Endothelial cell of umbilical vein (primary cell): ENCODE data around the gene LONP1. TPM values are rescaled to one million over a fixed set of nuclear protein-coding genes. Genes with fewer than 3 reads are reported as not detected.

Experiments used
- BruUV-seq: library from RNA; stranded (reverse); fragments of 400-500 nt; replicated peaks from 2 replicates; lab custom pipeline; 2021; lab: Mats Ljungman, UMichigan
- CTCF ChIA-PET: fragments of 300-600, 350-600 bp; sonication (Branson Sonifier 250); formaldehyde crosslinking; loops from one replicate; lab custom pipeline; 2021; ENCODE audit warnings: antibody characterized with exemption, inconsistent platforms; lab: Charles Lee
- POLR2A ChIA-PET: fragments of 300-600, 350-600 bp; sonication (Branson Sonifier 250); formaldehyde crosslinking; loops from one replicate; lab custom pipeline; 2021; ENCODE audit warnings: antibody characterized with exemption, inconsistent platforms; lab: Charles Lee
- DNase-seq: peaks from one replicate; pipeline ENCODE4 v3.0.0-alpha.2; 2011; ENCODE audit warnings: low read depth, low spot score
- FAIRE-seq: peaks from 2 replicates; lab custom pipeline; 2011; peaks lifted over from hg19 to GRCh38; lab: Jason Lieb, UNC
- H2AFZ ChIP-seq: 2 replicates; pipeline ENCODE4 v1.6.0; 2012; ENCODE audit warnings: low read depth, low read length, control low read depth, inconsistent platforms
- H3K27ac ChIP-seq: 2 replicates; pipeline ENCODE4 v1.5.1; 2011; ENCODE audit warnings: low read depth, mild to moderate bottlenecking, control low read depth, low read length, moderate library complexity; ENCODE audit not compliant: insufficient read depth
- H3K27me3 ChIP-seq, 2 experiments: 2 replicates each; pipeline versions ENCODE4 v1.6.0 to v1.6.1; 2011; ENCODE audit warnings: low read length in 2 of 2, mixed read lengths in 1 of 2; ENCODE audit not compliant: control insufficient read depth in 2 of 2, insufficient read depth in 2 of 2
- H3K36me3 ChIP-seq, 2 experiments: 2 replicates in 1 of 2; 3 replicates in 1 of 2; pipeline ENCODE4 v1.5.1; 2011; ENCODE audit warnings: low read length in 2 of 2, mild to moderate bottlenecking in 1 of 2, moderate library complexity in 1 of 2; ENCODE audit not compliant: control insufficient read depth in 2 of 2, insufficient read depth in 2 of 2; ENCODE audit errors: extremely low read depth in 1 of 2
- H3K4me1 ChIP-seq: 3 replicates; pipeline ENCODE4 v1.5.1; 2011; ENCODE audit warnings: mild to moderate bottlenecking, low read length; ENCODE audit not compliant: control insufficient read depth, insufficient read depth; ENCODE audit errors: extremely low read depth
- H3K4me2 ChIP-seq: 2 replicates; pipeline ENCODE4 v1.6.1; 2011; ENCODE audit warnings: low read length, control low read depth, mixed read lengths; ENCODE audit not compliant: insufficient read depth
- H3K4me3 ChIP-seq, 3 experiments: fragments of 200-600 bp in 1 of 3; sonication (generic), shearing (Covaris generic) in 1 of 3; replicated peaks in 1 of 3; 2 replicates each; pipeline ENCODE4 v1.5.1; 2011 to 2016; ENCODE audit warnings: control low read depth in 3 of 3, low read length in 3 of 3, mild to moderate bottlenecking in 2 of 3, inconsistent platforms in 1 of 3, low read depth in 1 of 3, moderate library complexity in 1 of 3; ENCODE audit not compliant: insufficient read depth in 1 of 3
- H3K79me2 ChIP-seq: 2 replicates; pipeline ENCODE4 v1.6.0; 2012; ENCODE audit warnings: low read length, inconsistent platforms; ENCODE audit not compliant: control insufficient read depth, insufficient read depth
- H3K9ac ChIP-seq: replicated peaks from 2 replicates; pipeline ENCODE3; 2011; ENCODE audit warnings: low read length, control low read depth; ENCODE audit not compliant: insufficient read depth; ENCODE audit errors: extremely low read depth
- H3K9me1 ChIP-seq: replicated peaks from 3 replicates; pipeline ENCODE4 v1.6.0; 2011; ENCODE audit warnings: mild to moderate bottlenecking, low read length; ENCODE audit not compliant: control insufficient read depth, insufficient read depth; ENCODE audit errors: extremely low read depth
- H3K9me3 ChIP-seq: replicated peaks from 2 replicates; pipeline ENCODE4 v1.5.1; 2012; ENCODE audit warnings: low read length, inconsistent platforms; ENCODE audit not compliant: control insufficient read depth, insufficient read depth
- H4K20me1 ChIP-seq: replicated peaks from 2 replicates; pipeline ENCODE3; 2011; ENCODE audit warnings: mild to moderate bottlenecking, low read length; ENCODE audit not compliant: control insufficient read depth, insufficient read depth; ENCODE audit errors: extremely low read depth
- EZH2 ChIP-seq: IDR thresholded peaks from 2 replicates; pipeline ENCODE4 v1.6.1; 2012; ENCODE audit warnings: borderline replicate concordance, low read depth, mild to moderate bottlenecking, moderate library complexity, low read length, inconsistent platforms; ENCODE audit not compliant: severe bottlenecking
- FOS ChIP-seq: IDR thresholded peaks from 2 replicates; pipeline ENCODE4 v1.6.1; 2011; ENCODE audit warnings: mild to moderate bottlenecking, low read length, moderate library complexity, borderline replicate concordance; ENCODE audit not compliant: insufficient read depth
- GATA2 ChIP-seq: IDR thresholded peaks from 2 replicates; pipeline ENCODE4 v1.7.0; 2011; ENCODE audit warnings: low read depth, mild to moderate bottlenecking, moderate library complexity, mixed read lengths, low read length; ENCODE audit not compliant: insufficient read length, insufficient read depth
- JUN ChIP-seq: IDR thresholded peaks from 2 replicates; pipeline ENCODE4 v1.6.1; 2011; ENCODE audit warnings: borderline replicate concordance, low read depth; ENCODE audit not compliant: insufficient read length, insufficient read depth
- MYC ChIP-seq: IDR thresholded peaks from one replicate; pipeline ENCODE4 v1.6.1; 2011; ENCODE audit warnings: mild to moderate bottlenecking, low read depth, low read length
- POLR2A ChIP-seq: IDR thresholded peaks from 2 replicates; pipeline ENCODE4 v1.6.1; 2012; ENCODE audit warnings: low read depth, mild to moderate bottlenecking, control low read depth, low read length
- POLR2AphosphoS5 ChIP-seq: IDR thresholded peaks from 2 replicates; pipeline ENCODE4 v1.6.1; 2012; ENCODE audit warnings: low read depth, mild to moderate bottlenecking, control low read depth, low read length, moderate library complexity; ENCODE audit not compliant: insufficient read depth
- dilution Hi-C: fragments of 300-500 bp; cut with MboI; formaldehyde crosslinking; loops from one replicate; pipeline ENCODE4 v1.15.0; 2019; ENCODE audit warnings: low sequenced_read_pairs; ENCODE audit not compliant: extremely low pct_ligation_motif_present
- intact Hi-C: fragments of 100-400 bp; cut with micrococcal nuclease; formaldehyde crosslinking; loops from one replicate; pipeline ENCODE4 v1.10.0; 2022
- polyA plus RNA-seq, 4 experiments: library from polyadenylated mRNA; depleted of rRNA in 3 of 4; stranded (reverse) in 3 of 4; unstranded in 1 of 4; fragments of >200 nt; gene quantifications; 2 replicates each; pipeline versions ENCODE4 v1.2.1 to v1.2.3, GENCODE V29; 2011 to 2012; ENCODE audit warnings: missing spikeins in 1 of 4
- total RNA-seq: library from RNA; stranded (reverse); gene quantifications from 2 replicates; pipeline ENCODE4 v1.2.3, GENCODE V29; 2021
- TF ChIP-seq, protein P1 (sequence below): IDR thresholded peaks from 2 replicates; pipeline ENCODE4 v1.6.1; 2011; ENCODE audit not compliant: insufficient read depth, insufficient read length
- TF ChIP-seq, protein P2 (sequence below), 2 donors: IDR thresholded peaks; 1 replicate in 1 of 2; 2 replicates in 1 of 2; pipeline ENCODE4 v1.5.1; 2011; ENCODE audit warnings: low read length in 2 of 2, mild to moderate bottlenecking in 2 of 2, moderate library complexity in 2 of 2, control low read depth in 1 of 2, inconsistent platforms in 1 of 2, low read depth in 1 of 2; ENCODE audit not compliant: insufficient read depth in 1 of 2; ENCODE audit errors: extremely low read depth in 1 of 2

LONP1 gene
- total and polyA plus RNA-seq, 2 donors (not counting 3 experiments of a cell fraction or from before 2014, with no cell fraction given), result 70.0 to 95.7 TPM

- FAIRE-seq (no peak), DNase-seq (no peak)
- BruUV-seq, result no TSS peak
- Histone ChIP-seq H3K4me2 (no peak overlapping the region), H3K9ac (no peak overlapping the region), H3K36me3 (peaks cover 0 to 7% of the 10 kb centered on the region in 2 experiments), H3K9me1 (no peaks in the 10 kb centered on the region), H3K79me2 (peaks cover 9% of the 10 kb centered on the region), H3K4me1 (peaks cover 10% of the 10 kb centered on the region), H4K20me1 (no peaks in the 10 kb centered on the region), H3K9me3 (no peaks in the 10 kb centered on the region), H3K4me3 (no peak overlapping the region), H2AFZ (no peak overlapping the region), H3K27ac (no peak overlapping the region), H3K27me3 (no peaks in the 10 kb centered on the region)
- ChIA-PET CTCF (interaction anchor here (1.0 to 1.1 kb wide), 2 partner anchors 10 to 13 kb away, joined by 4 read pairs; partner anchors contain the start of gene RPL36), POLR2A (no interaction called here)
- intact Hi-C loops (no loop called here), dilution Hi-C loops (no loop called here)
- TF ChIP-seq JUN (no peak), EZH2 (no peak), MYC (no peak), POLR2A (no peak), POLR2AphosphoS5 (no peak), FOS (no peak)
- TF ChIP-seq, protein P1, sequence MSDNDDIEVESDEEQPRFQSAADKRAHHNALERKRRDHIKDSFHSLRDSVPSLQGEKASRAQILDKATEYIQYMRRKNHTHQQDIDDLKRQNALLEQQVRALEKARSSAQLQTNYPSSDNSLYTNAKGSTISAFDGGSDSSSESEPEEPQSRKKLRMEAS, result no peak
Measured at GRCh38 chr19:5676105-5676771, 43.7 kb downstream of the LONP1 start.

GRCh38 chr19:5674714-5675113 is 45.2 kb downstream of the LONP1 start:
- H3K4me3 ChIP-seq, result no peak overlapping the region
- no peak overlapping the region for H3K9ac ChIP-seq
- ChIA-PET CTCF (interaction anchor here (1.1 kb wide), 1 partner anchor 13 kb away, joined by 4 read pairs; no protein-coding TSS in a partner anchor), POLR2A (no interaction called here)
- no peak overlapping the region for H3K4me2 ChIP-seq
- no peak for TF ChIP-seq MYC
- TF ChIP-seq, protein P1, result no peak
- no peak for TF ChIP-seq GATA2
- no peak for TF ChIP-seq POLR2A
- TF ChIP-seq POLR2AphosphoS5, result no peak
- TF ChIP-seq JUN, result no peak
- TF ChIP-seq, protein P2, sequence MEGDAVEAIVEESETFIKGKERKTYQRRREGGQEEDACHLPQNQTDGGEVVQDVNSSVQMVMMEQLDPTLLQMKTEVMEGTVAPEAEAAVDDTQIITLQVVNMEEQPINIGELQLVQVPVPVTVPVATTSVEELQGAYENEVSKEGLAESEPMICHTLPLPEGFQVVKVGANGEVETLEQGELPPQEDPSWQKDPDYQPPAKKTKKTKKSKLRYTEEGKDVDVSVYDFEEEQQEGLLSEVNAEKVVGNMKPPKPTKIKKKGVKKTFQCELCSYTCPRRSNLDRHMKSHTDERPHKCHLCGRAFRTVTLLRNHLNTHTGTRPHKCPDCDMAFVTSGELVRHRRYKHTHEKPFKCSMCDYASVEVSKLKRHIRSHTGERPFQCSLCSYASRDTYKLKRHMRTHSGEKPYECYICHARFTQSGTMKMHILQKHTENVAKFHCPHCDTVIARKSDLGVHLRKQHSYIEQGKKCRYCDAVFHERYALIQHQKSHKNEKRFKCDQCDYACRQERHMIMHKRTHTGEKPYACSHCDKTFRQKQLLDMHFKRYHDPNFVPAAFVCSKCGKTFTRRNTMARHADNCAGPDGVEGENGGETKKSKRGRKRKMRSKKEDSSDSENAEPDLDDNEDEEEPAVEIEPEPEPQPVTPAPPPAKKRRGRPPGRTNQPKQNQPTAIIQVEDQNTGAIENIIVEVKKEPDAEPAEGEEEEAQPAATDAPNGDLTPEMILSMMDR (IDR thresholded peaks at IDR 0.05; ENCODE audit: extremely low read depth in 1 of 2, insufficient read depth in 1 of 2, low read depth in 1 of 2, low read length in 2 of 2), result no peak
- no peak for TF ChIP-seq FOS
- no peak for TF ChIP-seq EZH2
- dilution Hi-C loops, result no loop called here
- H2AFZ ChIP-seq, result no peak overlapping the region
- H3K9me1 ChIP-seq, result no peaks in the 10 kb centered on the region
- H3K27ac ChIP-seq, result no peak overlapping the region
- intact Hi-C loops, result no loop called here
- no TSS peak for BruUV-seq
- H4K20me1 ChIP-seq, result no peaks in the 10 kb centered on the region
- H3K79me2 ChIP-seq, result peaks cover 6% of the 10 kb centered on the region
- DNase-seq, result no peak
- H3K36me3 ChIP-seq, result peaks cover under 1 to 11% of the 10 kb centered on the region in 2 experiments
- peaks cover 3% of the 10 kb centered on the region for H3K4me1 ChIP-seq
- no peak for FAIRE-seq
- H3K9me3 ChIP-seq, result no peaks in the 10 kb centered on the region
- no peaks in the 10 kb centered on the region for H3K27me3 ChIP-seq
